Measurements from ENCODE around the gene MKRN3. TPM values are rescaled to one million over a fixed set of nuclear protein-coding genes. Genes with fewer than 3 reads are reported as not detected.
"Not testable (repeated sequence)": the region's sequence is repeated elsewhere in the genome, so short reads cannot be mapped to it uniquely, and the experiment has no call there.

Gene MKRN3
- polyA plus RNA-seq, 3 donors = 0.12 to 0.45 (median 0.37) TPM

DNA sequence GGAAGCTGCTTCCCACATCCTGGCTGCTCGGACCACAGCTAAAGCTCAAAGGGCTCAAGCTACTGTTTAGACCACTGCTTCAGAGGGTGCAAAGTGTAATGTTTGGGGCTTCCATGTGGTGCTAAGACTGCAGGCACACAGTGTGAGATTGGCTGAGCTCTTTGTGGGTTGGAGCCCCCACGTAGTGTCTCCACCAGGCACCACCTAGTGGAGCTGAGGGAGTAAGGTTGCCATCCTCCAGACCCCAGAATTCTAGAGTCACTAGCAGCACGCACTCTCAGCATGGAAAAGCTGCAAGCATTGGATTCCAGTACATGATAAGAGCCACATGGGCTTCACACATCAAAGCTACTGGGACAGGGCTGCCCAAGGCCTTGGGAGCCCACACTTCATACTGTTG, 9.3 kb downstream of the MKRN3 start:
- WGBS, 3 donors = 36 to 50% (median 42%) methylated on average over 3 of the region's 3 CpGs
- H3K27ac ChIP-seq (ENCODE audit: low read depth, low read length) = no peak overlapping the region

- 52 to 76% (median 67%) methylated on average over 1 of the region's 1 CpG for WGBS, 3 donors
- H3K27ac ChIP-seq (ENCODE audit: low read depth, low read length) = no peak overlapping the region
Measured at GRCh38 chr15:23576061-23576460, 10.6 kb downstream of the MKRN3 start.

DNA sequence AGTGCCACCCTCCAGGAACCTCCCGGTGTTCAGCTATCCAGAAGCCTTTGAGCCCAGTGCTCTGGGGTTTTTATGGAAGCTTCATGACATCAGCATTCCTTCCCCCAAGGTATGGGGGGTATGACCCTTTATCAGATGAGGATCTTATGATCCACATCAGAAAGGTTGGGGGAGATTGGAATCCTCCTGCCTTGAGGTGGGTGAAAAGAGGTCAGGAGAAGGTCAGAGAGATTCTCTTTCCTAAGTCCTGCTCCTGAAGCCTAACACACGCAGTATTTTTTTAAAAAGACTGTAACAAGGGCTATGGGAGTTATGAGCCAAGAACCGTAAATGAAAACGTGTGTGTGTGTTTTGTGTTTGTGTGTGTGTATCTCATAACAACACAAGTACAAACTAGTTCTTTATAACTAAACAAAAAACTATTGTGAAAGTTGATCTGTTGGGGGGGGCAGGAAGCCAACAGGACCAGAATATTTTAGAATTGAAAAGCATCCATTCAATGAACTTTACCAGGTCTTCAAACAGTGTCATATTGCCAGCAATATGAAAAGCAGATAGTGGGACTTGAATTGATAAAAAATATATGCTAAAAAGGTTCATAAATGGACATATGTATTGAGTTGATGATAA, 13.2 kb downstream of the MKRN3 start:
- WGBS, 3 donors = 61 to 75% (median 67%) methylated on average over 4 of the region's 4 CpGs
- no peak overlapping the region for H3K27ac ChIP-seq (ENCODE audit: low read depth, low read length)

GRCh38 chr15:23588268-23588667, 22.8 kb downstream of the MKRN3 start:
- WGBS, 3 donors = 66 to 72% (median 71%) methylated on average over 2 of the region's 2 CpGs
- H3K27ac ChIP-seq (ENCODE audit: low read depth, low read length) = no peak overlapping the region

- WGBS, 3 donors = 32 to 59% (median 57%) methylated on average over 3 of the region's 3 CpGs
- H3K27ac ChIP-seq (ENCODE audit: low read depth, low read length) = no peak overlapping the region
Measured at GRCh38 chr15:23589012-23589411, 23.5 kb downstream of the MKRN3 start.

DNA sequence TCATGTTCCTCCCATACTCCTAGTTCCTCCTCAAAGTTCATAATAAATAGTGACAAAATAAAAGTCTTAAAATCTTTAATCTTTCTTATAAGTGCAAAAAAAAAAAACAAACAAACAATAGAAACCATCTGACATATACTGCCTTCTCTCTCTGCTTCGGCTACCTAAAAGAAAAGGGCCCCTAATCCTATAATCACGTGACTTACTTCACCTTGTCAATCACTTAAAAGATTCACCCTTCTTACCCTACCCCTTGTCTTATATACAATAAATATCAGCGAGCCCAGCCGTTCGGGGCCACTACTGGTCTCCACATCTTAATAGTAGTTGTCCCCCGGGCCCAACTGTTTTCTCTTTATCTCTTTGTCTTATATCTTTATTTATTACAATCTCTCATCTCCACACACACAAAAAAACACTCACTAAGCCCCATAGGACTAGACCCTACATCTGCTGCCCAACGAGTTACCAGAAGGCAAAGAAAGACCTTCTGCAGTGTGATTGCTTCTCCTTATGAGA, 28.8 kb downstream of the MKRN3 start:
- no peak overlapping the region for H3K27ac ChIP-seq (ENCODE audit: low read depth, low read length)
- WGBS, 3 donors = 74 to 85% (median 80%) methylated on average over 7 of the region's 7 CpGs

DNA sequence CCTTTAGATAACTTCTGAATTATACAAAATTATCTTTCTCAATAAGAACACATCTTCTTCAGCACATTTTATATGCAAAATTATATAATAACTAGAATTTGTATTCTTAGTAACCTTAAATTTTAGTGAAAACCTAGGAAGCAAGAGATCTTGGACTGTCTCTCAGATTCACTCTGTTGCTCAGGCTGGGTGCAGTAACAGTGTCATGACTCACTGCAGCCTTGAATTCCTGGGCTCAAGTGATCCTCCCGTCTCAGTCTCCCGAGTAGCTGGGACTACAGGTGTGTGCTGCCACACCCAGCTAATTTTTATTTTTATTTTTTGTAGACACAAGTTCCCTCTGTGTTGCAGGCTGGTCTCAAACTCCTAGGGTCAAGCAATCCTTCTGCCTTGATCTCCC, 29.9 kb downstream of the MKRN3 start:
- whole genome bisulfite sequencing, 3 donors = 57 to 65% (median 58%) methylated on average over 2 of the region's 2 CpGs
- H3K27ac ChIP-seq (ENCODE audit: low read depth, low read length) = no peak overlapping the region

DNA sequence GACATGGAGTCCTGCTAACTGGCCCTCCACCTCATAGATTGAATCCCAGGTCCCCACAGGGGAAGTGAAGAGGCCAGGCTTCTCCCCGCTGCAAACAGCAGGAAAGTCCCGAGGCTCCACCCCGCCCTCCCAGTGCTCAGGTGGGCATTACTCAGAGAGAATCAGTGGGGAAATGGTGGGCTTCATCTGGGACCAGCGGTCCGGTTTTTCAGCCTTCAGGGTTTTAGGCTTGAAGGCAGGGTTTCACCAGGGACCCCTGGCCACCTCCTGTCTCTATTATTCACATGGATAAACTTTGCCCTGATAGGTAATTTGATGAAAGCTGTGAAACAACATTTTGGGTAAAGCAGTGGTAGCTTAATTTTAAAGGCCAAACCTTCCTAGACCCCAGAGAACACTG, 31.3 kb downstream of the MKRN3 start:
- 75 to 84% (median 81%) methylated on average over 5 of the region's 5 CpGs for WGBS, 3 donors
- H3K27ac ChIP-seq (ENCODE audit: low read depth, low read length) = no peak overlapping the region

- not testable (repeated sequence) for H3K27ac ChIP-seq (ENCODE audit: low read depth, low read length)
- WGBS, 3 donors = 83 to 89% (median 88%) methylated on average over 14 of the region's 14 CpGs
Measured at GRCh38 chr15:23597278-23597677, 31.8 kb downstream of the MKRN3 start.

- WGBS, 3 donors = 82 to 88% (median 84%) methylated on average over 1 of the region's 1 CpG
- H3K27ac ChIP-seq (ENCODE audit: low read depth, low read length) = no peak overlapping the region
Measured at GRCh38 chr15:23599053-23599452, 33.6 kb downstream of the MKRN3 start.

GRCh38 chr15:23602124-23602523, 36.6 kb downstream of the MKRN3 start:
- 93 to 98% (median 97%) methylated on average over 6 of the region's 6 CpGs for WGBS, 3 donors
- H3K27ac ChIP-seq (ENCODE audit: low read depth, low read length) = no peak overlapping the region

DNA sequence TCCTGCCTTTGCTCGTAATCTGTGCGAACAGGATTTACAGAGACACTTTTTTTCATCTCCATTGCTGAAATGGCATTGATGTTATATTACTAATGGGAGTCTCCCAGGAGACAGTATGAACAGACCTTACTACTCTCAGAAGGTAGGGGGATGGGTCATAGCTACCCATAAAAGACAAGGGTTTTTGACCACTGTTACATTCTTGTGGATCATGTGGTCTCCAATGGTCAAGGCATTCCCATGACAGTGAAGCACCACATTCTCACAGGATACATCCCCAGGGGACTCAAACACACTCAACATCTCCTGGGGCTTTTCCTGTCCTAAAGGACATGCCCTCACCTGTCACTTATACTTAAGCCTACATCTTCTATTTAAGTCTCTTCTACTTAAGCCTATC, 40.8 kb downstream of the MKRN3 start:
- WGBS, 3 donors = 77 to 84% (median 80%) methylated on average over 2 of the region's 2 CpGs
- no peak overlapping the region for H3K27ac ChIP-seq (ENCODE audit: low read depth, low read length)

DNA sequence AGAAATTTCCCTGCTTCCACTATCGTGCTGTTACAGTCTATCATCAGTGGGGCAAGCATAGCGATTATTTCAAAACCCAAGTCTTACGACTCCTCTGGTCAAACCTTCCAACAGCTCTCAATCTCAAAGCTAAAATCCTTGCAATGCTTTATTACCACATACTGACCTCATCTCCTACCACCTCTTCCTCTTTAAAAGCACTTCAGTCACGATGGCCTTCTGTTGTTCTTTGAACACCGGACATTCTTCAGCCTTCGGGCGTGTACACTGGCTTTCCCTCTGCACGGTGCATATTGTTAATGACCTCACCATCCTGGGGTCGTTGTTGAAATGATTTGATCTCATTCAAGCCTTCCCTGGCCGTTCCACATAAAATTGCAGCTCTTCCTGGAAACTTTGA, 51.1 kb downstream of the MKRN3 start:
- 59 to 64% (median 61%) methylated on average over 10 of the region's 10 CpGs for WGBS, 3 donors
- H3K27ac ChIP-seq (ENCODE audit: low read depth, low read length) = no peak overlapping the region

Other genes starting within 250 kb of the MKRN3 start
- gene GOLGA6L26, start 231.5 kb upstream of the MKRN3 start, polyA plus RNA-seq = not detected
- gene GOLGA8S, start 210.9 kb upstream of the MKRN3 start, polyA plus RNA-seq = under 1 TPM; 0.06 to 0.34 (median 0.18) TPM
- not detected for gene GOLGA6L2, start 118.4 kb upstream of the MKRN3 start, polyA plus RNA-seq
- gene MAGEL2, start 82.2 kb downstream of the MKRN3 start, polyA plus RNA-seq = under 1 TPM; 0.11 to 0.27 (median 0.26) TPM
- gene NDN, start 121.6 kb downstream of the MKRN3 start, polyA plus RNA-seq = 10 to 100 TPM; 23.1 to 95.3 (median 55.3) TPM

Measured in adipose tissue (tissue), 3 donors.